DND-41 (cell line): ENCODE results near the gene MAGEB1.

ENCODE experiments used
- CTCF ChIP-seq: IDR thresholded peaks from 2 replicates; pipeline ENCODE4 v1.5.1; 2012; ENCODE audit warnings: borderline replicate concordance, low read length, moderate library complexity, mild to moderate bottlenecking; ENCODE audit not compliant: poor library complexity, severe bottlenecking; ENCODE audit errors: extremely low read depth
- EZH2 ChIP-seq: IDR thresholded peaks from 3 replicates; pipeline ENCODE4 v1.6.1; 2012; ENCODE audit warnings: borderline replicate concordance, low read depth, mild to moderate bottlenecking, moderate library complexity, low read length, inconsistent platforms; ENCODE audit not compliant: severe bottlenecking

- TF ChIP-seq CTCF (no peak), EZH2 (no peak)
Measured at GRCh38 chrX:30217465-30217864, 29.5 kb upstream of the MAGEB1 start.
